ENCODE data around the gene SPACA4. TPM values are rescaled to one million over a fixed set of nuclear protein-coding genes. Genes with fewer than 3 reads are reported as not detected.

SPACA4 gene
- total and polyA plus RNA-seq, 2 of the 4 experiments (the other 2 are of a cell fraction): not detected

DNA sequence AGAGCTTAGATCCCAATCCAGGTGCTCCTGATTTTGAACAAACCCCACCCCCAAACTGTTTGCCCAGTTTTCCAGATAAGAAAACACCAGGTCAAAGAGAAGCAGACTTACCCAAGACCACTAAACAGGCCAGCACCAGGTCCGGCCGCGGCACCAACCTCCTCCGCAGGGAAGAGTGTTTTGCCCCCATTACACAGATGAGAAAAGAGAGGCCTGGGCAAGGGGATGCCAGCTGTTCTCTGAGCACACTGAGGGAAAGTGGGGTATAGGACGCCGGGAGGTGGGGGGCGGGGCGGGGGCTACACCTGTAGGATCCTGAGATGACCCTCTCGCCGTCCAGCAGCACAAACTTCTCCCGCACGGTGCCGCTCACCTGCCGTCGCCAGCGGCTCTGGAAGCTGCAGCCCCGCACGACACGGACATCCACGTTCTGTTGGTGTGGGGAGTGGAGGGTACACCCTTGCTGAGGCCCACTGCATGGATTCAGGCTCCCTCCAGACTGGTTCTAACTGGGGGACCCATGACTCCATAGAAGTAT, 3.1 kb downstream of the SPACA4 start:
- POLR2A ChIA-PET (ENCODE audit: unreplicated experiment): no interaction called here
- Histone ChIP-seq H3K4me3 (ENCODE audit: insufficient read depth, low read depth, low read length) (no peak overlapping the region), H3K79me1 (ENCODE audit: low read depth in 1 of 2, low read length in 2 of 2) (no peaks in the 10 kb centered on the region), H3K9me1 (ENCODE audit: insufficient read depth, low read length) (no peaks in the 10 kb centered on the region), H2AK5ac (ENCODE audit: low read depth, low read length) (no peak overlapping the region), H3K27ac (ENCODE audit: insufficient read depth, low read length) (no peak overlapping the region), H3K27me3 (ENCODE audit: control insufficient read depth, insufficient read depth, low read length) (no peaks in the 10 kb centered on the region), H3K36me3 (ENCODE audit: control insufficient read depth, insufficient read depth, low read length) (no peaks in the 10 kb centered on the region; the same call in 1 of the 2 replicates), H2AFZ (replicated peaks; ENCODE audit: low read length, poor library complexity) (no peak overlapping the region), H3K9me3 (ENCODE audit: control insufficient read depth, insufficient read depth, low read length) (no peaks in the 10 kb centered on the region), H2BK20ac (ENCODE audit: low read depth, low read length) (no peak overlapping the region), H3K9ac (ENCODE audit: low read depth, low read length) (no peak overlapping the region), H3K4me2 (ENCODE audit: low read depth, low read length) (no peak overlapping the region), H3K18ac (ENCODE audit: low read depth, low read length) (no peak overlapping the region), H4K5ac (ENCODE audit: low read depth, low read length) (no peak overlapping the region), H4K8ac (ENCODE audit: low read depth in 2 of 2, low read length in 2 of 2) (no peak overlapping the region), H4K20me1 (ENCODE audit: insufficient read depth, low read length) (peaks cover 13% of the 10 kb centered on the region; the same call in 1 of the 2 replicates), H2BK120ac (ENCODE audit: low read depth, low read length) (no peak overlapping the region), H3K4me1 (ENCODE audit: control insufficient read depth, insufficient read depth, low read length) (no peaks in the 10 kb centered on the region), H3K4ac (ENCODE audit: low read depth, low read length) (no peak overlapping the region), H3K14ac (replicated peaks; ENCODE audit: low read depth, low read length) (no peak overlapping the region), H2AK9ac (replicated peaks; ENCODE audit: low read depth, low read length, poor library complexity) (no peak overlapping the region), H2BK15ac (ENCODE audit: low read depth, low read length) (no peak overlapping the region), H3K23ac (ENCODE audit: low read depth, low read length) (no peak overlapping the region), H3K56ac (ENCODE audit: extremely low read depth, insufficient read depth, low read length) (no peak overlapping the region), H2BK5ac (ENCODE audit: low read depth, low read length, poor library complexity, severe bottlenecking) (no peak overlapping the region), H4K91ac (ENCODE audit: insufficient read depth, low read depth, low read length) (no peak overlapping the region)
- CTCF ChIA-PET: interaction anchor here (0.5 to 0.9 kb wide), 2 partner anchors 28 to 120 kb away, joined by 3 to 4 read pairs; no protein-coding TSS in a partner anchor
- WGBS, 2 experiments (ENCODE audit: extremely low coverage in 2 of 2, insufficient read length in 1 of 2): no CpG with 5 or more reads among the region's 20 CpGs
- TF ChIP-seq RCOR1 (IDR thresholded peaks at IDR 0.05; ENCODE audit: insufficient replicate concordance, low read length) (no peak), CTCF (conservative IDR thresholded peaks at IDR 0.05; ENCODE audit: low read depth, low read length) (no peak), MXI1 (IDR thresholded peaks at IDR 0.05; ENCODE audit: borderline replicate concordance, low read depth, low read length) (no peak), RFX5 (IDR thresholded peaks at IDR 0.05; ENCODE audit: low read depth, low read length) (no peak), MAFK (IDR thresholded peaks at IDR 0.05; ENCODE audit: low read depth, low read length) (no peak), MAZ (IDR thresholded peaks at IDR 0.05; ENCODE audit: borderline replicate concordance, low read depth, low read length) (no peak), FOS (IDR thresholded peaks at IDR 0.05; ENCODE audit: low read depth, low read length) (no peak), POLR2A (IDR thresholded peaks at IDR 0.05; ENCODE audit: low read depth, low read length) (no peak), ELK1 (IDR thresholded peaks at IDR 0.05; ENCODE audit: borderline replicate concordance, low read depth, low read length) (no peak)
- no TSS peak for BruUV-seq (replicated peaks)
- DNase-seq: no peak
- in situ Hi-C loops (cut with MboI; ENCODE audit: low sequenced_read_pairs) (no loop called here), intact Hi-C loops (cut with micrococcal nuclease) (loop anchor here (2.0 kb wide), 1 partner anchor 21 kb away; no protein-coding TSS in a partner anchor), dilution Hi-C loops (cut with HindIII; ENCODE audit: low sequenced_read_pairs, unreplicated experiment) (no loop called here)
- ATAC-seq (ENCODE audit: low read depth): no peak
